D721Med (cell line): Measurements from ENCODE around the gene TP73.

Experiments
- DNase-seq: peaks from one replicate; pipeline ENCODE4 v3.0.0; 2011; ENCODE audit warnings: low spot score; ENCODE audit not compliant: insufficient read length
- FAIRE-seq: peaks from 2 replicates; lab custom pipeline; 2011; peaks lifted over from hg19 to GRCh38; lab: Jason Lieb, UNC
- CTCF ChIP-seq: IDR thresholded peaks from 2 replicates; pipeline ENCODE4 v1.5.1; 2012; ENCODE audit warnings: mild to moderate bottlenecking, control low read depth; ENCODE audit not compliant: insufficient read depth; ENCODE audit errors: missing control alignments

Gene TP73

GRCh38 chr1:3727825-3728776, 75.8 kb downstream of the TP73 start:
- DNase-seq (no peak), FAIRE-seq (no peak)
- TF ChIP-seq CTCF: no peak

- DNase-seq: no peak
- TF ChIP-seq CTCF: no peak
- FAIRE-seq: no peak
Measured at GRCh38 chr1:3729594-3730542, 77.6 kb downstream of the TP73 start.

DNA sequence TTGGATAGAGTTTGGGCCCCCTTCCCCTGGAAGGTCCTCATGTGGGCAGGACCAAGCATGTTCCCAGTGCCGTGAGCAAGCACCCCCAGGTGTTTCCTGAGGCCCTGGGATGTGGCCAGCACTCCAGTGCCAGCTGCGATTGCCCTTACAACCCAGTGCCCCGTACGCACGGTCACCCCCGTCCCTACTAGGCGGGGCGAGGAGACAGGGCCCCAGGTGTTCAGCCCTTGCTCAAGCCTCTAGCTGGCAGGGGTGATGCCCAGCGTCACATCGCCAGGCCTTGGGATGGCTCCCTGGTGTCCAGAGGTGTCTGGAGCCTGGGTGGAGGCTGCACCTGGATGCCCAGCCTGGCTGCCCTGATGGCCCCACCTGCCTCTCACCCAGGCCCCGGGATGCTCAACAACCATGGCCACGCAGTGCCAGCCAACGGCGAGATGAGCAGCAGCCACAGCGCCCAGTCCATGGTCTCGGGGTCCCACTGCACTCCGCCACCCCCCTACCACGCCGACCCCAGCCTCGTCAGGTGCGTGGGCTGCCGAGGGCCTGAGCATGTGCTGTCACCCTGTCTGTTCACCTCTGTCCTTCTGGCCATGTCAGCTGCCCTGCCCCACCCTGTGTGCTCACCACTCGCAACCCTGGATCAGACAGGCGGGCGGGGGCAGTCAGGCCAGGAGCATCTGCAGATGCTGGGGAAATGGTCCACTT, 78.4 kb downstream of the TP73 start:
- FAIRE-seq (no peak), DNase-seq (no peak)
- TF ChIP-seq CTCF: no peak

DNA sequence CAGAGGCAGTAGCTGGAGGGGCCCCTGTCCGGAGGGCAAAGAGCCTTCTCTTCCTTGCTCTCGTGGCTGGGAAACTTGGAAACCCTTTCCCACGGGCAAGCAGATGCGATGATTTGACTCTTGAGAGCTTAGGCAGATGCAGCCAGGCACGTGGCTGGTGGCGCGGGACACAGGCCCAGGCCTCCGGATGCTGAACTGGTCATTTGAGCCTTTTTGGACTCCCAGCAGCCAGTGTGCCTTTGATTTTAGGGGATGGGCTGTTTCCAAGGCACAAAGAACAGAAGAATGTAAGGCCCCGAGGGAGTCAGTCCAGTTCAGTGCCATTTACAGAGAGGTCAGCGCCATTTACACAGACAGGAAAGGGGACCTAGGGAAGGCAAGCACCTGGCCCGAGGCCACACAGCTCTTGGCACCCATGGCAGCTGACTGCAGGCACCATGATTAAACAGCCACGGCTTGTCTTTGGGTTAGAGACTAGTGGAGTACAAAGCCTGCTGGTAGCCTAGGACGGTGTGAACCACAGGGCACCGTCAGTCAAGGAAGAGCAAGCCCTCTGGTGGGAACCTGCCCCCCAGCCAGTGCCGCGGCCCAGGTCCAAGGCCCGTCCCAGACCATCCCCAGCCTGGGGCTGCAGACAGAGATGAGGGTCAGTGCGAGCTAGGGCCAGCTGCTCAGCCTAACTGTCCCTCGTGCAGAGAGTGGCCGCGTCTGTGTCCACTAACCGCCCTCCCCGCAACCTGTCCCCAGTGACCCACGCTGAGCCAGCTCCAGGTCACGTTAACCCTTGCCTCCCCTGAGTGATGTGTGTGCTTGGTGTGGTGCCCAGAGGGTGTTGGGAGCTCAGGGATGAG, 79.5 kb downstream of the TP73 start:
- no peak for TF ChIP-seq CTCF
- DNase-seq (no peak), FAIRE-seq (no peak)

DNA sequence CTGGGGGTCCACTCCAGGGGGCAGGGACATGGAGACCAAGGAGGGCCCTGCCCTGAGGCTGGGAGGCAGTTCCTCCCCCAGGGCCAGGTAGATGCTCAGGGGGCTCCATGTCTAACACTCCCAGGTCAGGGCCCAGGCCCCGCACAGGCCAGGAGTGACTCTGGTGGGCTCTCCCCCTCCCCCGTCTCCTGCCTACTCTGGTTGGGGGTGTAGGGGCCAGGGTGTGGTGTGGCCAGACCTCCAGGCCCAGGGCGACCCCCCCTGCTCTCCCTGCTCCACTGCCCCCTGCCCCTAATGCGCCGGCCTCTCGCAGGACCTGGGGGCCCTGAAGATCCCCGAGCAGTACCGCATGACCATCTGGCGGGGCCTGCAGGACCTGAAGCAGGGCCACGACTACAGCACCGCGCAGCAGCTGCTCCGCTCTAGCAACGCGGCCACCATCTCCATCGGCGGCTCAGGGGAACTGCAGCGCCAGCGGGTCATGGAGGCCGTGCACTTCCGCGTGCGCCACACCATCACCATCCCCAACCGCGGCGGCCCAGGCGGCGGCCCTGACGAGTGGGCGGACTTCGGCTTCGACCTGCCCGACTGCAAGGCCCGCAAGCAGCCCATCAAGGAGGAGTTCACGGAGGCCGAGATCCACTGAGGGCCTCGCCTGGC, 80.2 kb downstream of the TP73 start:
- DNase-seq: no peak

More for the DNA sequence above, 80.2 kb downstream of the TP73 start:
- no peak for TF ChIP-seq CTCF
- no peak for FAIRE-seq
